ENCODE measurements around the gene SLC12A7.

SLC12A7 gene

DNA sequence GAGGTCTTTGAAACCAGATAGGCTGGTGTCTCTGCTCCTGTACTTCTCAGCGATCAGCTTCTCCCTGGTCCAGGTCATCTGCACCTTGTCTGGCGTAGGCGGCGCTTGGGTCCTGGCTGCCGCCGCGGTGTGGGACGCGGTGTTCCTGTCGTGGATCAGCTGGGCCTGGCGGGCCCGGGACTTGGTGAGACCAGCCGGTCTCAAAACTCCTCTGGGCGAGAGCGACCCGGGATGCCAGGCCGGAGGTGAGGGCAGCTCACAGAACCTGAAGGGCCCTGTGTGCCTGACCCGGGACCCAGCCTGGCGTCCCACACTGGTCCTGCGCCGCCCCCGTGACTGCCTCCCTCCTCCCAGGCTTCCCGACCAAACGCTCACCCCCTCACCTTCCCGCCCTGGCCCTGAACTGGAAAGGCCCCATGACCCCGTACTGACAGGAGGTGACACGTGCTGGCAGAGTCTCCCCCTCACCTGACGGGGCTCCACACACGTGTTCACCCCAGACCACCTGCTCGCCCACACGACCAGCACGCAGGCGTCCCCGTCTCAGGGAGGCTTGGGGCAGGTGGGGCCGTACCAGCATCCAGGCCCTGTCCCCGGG lies 54.3 kb downstream of the SLC12A7 start:
- no peak for DNase-seq (ENCODE audit: low read depth, low spot score)
- H3K27ac ChIP-seq, result no peak overlapping the region

- no peak overlapping the region for H3K27ac ChIP-seq
- DNase-seq (ENCODE audit: low read depth, low spot score), result no peak
Observed at GRCh38 chr5:1056611-1057484, 55.0 kb downstream of the SLC12A7 start.

GRCh38 chr5:1055896-1056610 lies 55.8 kb downstream of the SLC12A7 start:
- DNase-seq (ENCODE audit: low read depth, low spot score), result no peak
- no peak overlapping the region for H3K27ac ChIP-seq

DNA sequence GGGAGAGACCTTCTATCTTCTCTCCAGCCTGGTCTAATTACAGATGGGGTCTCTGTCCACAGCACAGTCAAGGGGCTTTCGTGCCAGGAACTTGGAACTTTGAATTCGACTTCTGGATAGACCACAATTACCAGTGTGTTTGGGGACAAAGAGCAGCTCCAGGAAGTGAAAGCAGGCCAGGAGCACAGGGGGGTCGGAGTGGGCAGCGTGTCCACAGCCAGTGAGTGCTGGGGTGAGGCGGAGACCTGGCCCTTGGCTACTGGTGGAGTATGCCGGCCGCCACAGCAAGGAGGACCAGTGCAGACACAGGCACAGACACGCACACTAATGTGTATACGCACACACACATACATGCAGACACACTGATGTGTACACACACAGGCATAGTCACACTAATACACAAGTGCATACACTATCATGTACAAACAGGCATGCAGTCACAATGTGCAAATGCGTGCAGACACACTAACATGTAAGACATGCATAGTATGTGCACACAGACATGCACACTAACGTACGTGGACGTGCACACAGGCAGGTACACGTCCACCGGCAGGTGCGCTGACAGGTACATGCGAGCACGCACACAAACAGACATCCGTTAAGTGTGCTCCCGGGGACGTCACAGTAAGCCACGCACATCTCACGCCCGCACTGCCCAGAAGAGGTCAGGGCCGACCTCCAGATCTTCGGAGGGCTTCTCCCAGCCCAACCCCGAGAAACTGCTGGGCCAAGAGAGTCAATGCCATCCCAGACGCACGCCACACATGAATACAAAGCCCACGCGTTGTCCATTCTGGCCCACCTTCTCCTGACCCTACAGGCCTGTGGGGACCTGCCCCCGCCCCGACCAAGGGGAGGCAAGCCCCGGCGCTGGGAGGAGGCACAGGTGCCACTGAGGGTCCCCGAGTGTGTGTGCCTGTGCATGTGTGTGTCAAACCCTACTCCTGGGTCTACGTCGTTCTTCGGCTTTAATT lies 56.8 kb downstream of the SLC12A7 start:
- H3K27ac ChIP-seq, result no peak overlapping the region
- no peak for DNase-seq (ENCODE audit: low read depth, low spot score)

DNA sequence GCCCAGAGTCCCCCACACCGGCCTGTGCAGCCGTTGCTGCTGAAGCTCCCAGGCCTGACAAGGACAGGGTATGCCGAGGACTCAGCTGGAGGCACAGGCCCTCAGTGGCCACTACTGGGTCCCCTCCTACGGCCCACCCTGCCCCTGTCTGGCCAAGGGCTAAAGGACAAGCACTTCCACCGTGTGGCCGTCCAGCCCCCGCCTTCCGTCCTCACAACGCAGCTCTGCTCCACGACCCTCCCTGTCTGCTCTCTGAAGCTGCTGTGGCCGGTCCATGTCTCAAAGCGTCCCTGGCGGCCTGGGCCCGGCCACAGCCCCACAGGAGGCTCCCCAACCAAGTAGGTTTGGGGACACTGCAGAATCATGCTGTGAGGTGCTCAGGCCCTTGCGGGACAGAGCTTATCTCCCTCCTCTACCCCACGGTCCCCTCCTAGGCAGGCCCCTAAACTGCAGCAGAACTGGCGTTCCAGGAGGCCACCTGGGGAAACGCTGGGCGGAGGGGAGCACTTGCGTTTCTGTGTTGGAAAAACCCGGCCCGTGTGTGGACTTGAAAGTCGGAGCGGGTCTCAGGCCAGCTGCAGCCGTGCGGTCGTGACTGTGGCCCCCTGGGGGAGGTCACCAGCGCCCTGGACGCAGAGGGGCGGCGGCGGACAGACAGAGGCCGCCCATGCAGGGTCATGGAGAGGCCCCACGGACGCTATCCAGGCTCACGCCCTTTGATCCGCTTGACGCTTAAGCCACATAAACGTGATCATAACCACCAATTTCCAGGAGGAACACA lies 57.7 kb downstream of the SLC12A7 start:
- no peak overlapping the region for H3K27ac ChIP-seq
- no peak for DNase-seq (ENCODE audit: low read depth, low spot score)

GRCh38 chr5:1053391-1054017 lies 58.4 kb downstream of the SLC12A7 start:
- H3K27ac ChIP-seq, result no peak overlapping the region
- no peak for DNase-seq (ENCODE audit: low read depth, low spot score)

GRCh38 chr5:1052641-1053390 lies 59.0 kb downstream of the SLC12A7 start:
- DNase-seq (ENCODE audit: low read depth, low spot score), result no peak
- H3K27ac ChIP-seq, result no peak overlapping the region

- no peak overlapping the region for H3K27ac ChIP-seq
- no peak for DNase-seq (ENCODE audit: low read depth, low spot score)
Observed at GRCh38 chr5:1052076-1052475, 59.8 kb downstream of the SLC12A7 start.

GRCh38 chr5:1051366-1051720 lies 60.5 kb downstream of the SLC12A7 start:
- no peak for DNase-seq (ENCODE audit: low read depth, low spot score)

DNA sequence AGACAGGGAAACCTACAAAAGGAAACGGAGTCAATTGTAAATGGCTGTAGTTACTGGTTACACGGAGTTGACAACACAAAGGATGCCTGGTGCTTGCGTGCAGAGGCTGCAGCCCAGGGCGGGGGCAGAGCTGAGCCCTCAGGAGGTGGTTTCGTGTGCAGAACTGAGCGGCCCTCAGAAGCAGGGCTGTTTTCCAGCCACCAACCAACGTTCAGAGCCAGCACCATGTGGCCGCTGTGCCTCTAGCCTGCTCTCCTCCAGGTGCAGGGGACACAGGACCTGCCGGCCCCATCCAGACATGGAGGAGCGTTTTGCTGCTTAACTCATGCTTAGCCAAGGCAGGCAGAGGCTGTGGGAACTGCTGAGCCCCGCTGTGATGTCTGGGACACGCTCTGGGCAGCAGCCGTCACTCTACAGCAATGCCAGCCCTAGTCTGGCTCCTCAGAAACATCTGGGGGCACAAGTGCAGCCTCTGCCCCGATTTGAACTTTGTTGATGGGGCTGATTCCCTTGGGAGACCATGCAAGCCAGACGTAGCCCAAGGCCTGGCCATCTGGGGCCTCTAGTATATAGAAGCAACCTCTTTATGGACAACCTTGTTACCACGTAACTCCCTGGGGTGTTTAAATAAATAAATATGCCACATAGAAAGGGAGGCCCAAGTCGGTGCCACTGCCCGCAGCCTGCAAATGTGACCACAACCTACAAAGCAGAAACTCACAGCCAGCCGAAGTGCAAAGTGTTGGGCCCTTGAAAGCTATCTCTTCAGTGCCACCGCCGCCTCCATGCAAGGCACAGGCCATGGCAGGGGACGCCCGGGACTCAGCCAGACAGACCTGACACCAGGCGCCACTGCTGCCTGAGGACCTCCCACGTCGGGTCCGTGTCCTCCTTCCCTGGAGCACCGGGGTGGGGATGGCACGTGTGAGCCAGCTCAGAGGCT lies 61.2 kb downstream of the SLC12A7 start:
- H3K27ac ChIP-seq, result no peak overlapping the region
- DNase-seq (ENCODE audit: low read depth, low spot score), result no peak

More at GRCh38 chr5:1051366-1051720, 60.5 kb downstream of the SLC12A7 start:
- H3K27ac ChIP-seq, result no peak overlapping the region

GRCh38 chr5:1048861-1049838 lies 62.7 kb downstream of the SLC12A7 start:
- H3K27ac ChIP-seq, result no peak overlapping the region
- DNase-seq (ENCODE audit: low read depth, low spot score), result no peak

GRCh38 chr5:1048162-1048721 lies 63.6 kb downstream of the SLC12A7 start:
- DNase-seq (ENCODE audit: low read depth, low spot score), result no peak
- H3K27ac ChIP-seq, result no peak overlapping the region

DNA sequence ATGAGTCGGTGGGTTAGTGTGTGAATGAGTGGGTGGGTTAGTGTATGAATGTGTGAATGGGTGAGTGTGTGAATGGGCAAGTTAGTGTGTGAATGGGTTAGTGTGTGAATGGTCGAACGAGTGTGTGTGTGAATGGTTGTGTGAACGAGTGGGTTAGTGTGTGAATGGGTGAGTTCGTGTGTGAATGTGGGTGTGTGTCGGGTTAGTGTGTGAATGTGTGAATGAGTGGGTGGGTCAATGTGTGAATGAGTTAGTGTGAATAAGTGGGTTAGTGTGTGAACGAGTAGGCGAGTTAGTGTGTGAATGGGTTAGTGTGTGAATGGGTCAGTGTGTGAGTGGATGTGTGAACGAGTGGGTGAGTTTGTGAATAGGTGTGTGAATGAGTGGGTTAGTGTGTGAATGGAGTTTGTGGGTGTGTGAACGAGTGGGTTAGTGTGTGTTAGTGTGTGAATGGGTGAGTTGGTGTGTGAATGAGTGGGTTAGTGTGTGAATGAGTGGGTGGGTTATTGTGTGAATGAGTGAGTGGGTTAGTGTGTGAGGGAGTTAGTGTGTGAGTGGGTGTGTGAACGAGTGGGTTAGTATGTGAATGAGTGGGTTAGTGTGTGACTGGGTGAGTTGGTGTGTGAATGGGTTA lies 64.4 kb downstream of the SLC12A7 start:
- H3K27ac ChIP-seq, result no peak overlapping the region
- DNase-seq (ENCODE audit: low read depth, low spot score), result no peak

- DNase-seq (ENCODE audit: low read depth, low spot score), result no peak
- H3K27ac ChIP-seq, result no peak overlapping the region
Observed at GRCh38 chr5:1045960-1046560, 65.8 kb downstream of the SLC12A7 start.

DNA sequence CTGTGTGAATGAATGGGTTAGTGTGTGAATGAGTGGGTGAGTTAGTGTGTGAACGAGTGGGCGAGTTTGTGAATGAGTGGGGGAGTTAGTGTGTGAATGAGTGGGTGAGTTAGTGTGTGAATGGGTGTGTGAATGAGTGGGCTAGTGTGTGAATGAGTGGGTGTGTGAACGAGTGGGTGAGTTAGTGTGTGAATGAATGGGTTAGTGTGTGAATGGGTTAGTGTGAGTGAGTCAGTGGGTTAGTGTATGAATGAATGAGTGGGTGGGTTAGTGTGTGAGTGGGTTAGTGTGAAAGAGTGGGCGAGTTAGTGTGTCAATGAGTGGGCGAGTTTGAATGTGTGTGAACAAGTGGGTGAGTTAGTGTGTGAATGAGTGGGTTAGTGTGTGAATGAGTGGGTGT lies 67.7 kb downstream of the SLC12A7 start:
- H3K27ac ChIP-seq, result no peak overlapping the region
- no peak for DNase-seq (ENCODE audit: low read depth, low spot score)
